ENCODE measurements around the gene VPS35L. TPM values are rescaled to one million over a fixed set of nuclear protein-coding genes. Genes with fewer than 3 reads are reported as not detected.

Gene VPS35L
- total RNA-seq, 1 donor from 2014 or later, result 30.8 TPM

DNA sequence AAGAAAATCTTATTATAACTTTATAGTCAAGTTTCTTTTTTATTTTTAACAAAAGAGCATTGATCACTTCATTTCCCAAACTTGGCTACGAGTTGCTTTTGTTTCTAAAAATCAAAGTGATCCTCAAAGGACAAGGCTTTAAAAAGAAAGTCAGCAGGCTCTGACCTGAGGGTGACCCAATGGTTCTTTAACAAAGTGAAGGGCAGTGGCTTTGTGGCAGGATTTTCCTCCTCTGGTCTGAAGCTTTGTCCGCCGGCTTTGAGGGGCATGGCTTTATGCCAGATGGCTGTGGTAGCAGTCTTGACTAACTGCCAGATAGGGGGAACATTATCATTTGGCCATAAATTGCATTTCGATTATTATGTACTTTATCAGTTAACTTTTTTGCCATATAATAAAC lies 191.1 kb downstream of the VPS35L start:
- peak; percentile 51 for DNase-seq (ENCODE audit: low read depth)

- DNase-seq (ENCODE audit: low read depth), result no peak
These were observed 193.1 kb downstream of the VPS35L start for GRCh38 chr16:19748389-19749168.

DNA sequence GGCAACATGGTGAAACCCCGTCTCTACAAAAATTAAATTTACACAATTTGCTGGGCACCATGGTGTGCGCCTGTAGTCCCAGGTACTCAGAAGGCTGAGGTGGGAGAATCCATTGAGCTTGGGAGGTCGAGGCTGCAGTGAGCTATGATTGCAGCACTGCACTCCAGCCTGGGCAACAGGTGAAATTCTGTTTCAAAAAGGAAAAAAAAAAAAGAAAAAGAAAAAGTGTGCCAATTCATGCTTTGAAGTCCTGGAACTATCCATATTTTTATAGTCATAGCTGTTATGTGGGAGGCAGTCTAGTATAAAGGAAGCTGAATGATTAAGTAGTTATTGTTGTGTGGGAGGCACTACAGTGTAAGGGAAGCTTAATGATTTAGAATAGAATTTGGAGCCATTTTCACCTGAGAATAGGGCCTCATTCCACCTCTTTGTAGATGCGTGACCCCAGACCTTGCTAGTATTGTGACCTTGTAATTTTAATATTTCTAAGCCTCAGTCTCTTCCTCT lies 194.1 kb downstream of the VPS35L start:
- no peak for DNase-seq (ENCODE audit: low read depth)

Other genes with a start within 250 kb of the VPS35L start
- gene TMC5, start 137.8 kb upstream of the VPS35L start, total RNA-seq, result not detected in 2 replicates
- gene GDE1, start 33.6 kb upstream of the VPS35L start, total RNA-seq, result 72.5 and 77.2 TPM in 2 replicates
- 8.0 and 10.0 TPM in 2 replicates for gene CCP110, start 31.8 kb upstream of the VPS35L start, total RNA-seq
- gene KNOP1, start 162.5 kb downstream of the VPS35L start, total RNA-seq, result 22.1 and 22.6 TPM in 2 replicates
- 24.6 and 26.3 TPM in 2 replicates for gene IQCK, start 162.6 kb downstream of the VPS35L start, total RNA-seq

Data from myocyte (in vitro differentiated cells).